GM21360 (cell line): Measurements from ENCODE around the gene CIBAR2.

ENCODE experiments used
- ATAC-seq: cut with Tn5 transposase; IDR thresholded peaks from one replicate; pipeline ENCODE4 v1.9.1; 2021; ENCODE audit warnings: mild to moderate bottlenecking, moderate library complexity; ENCODE audit not compliant: unreplicated experiment

Gene CIBAR2

DNA sequence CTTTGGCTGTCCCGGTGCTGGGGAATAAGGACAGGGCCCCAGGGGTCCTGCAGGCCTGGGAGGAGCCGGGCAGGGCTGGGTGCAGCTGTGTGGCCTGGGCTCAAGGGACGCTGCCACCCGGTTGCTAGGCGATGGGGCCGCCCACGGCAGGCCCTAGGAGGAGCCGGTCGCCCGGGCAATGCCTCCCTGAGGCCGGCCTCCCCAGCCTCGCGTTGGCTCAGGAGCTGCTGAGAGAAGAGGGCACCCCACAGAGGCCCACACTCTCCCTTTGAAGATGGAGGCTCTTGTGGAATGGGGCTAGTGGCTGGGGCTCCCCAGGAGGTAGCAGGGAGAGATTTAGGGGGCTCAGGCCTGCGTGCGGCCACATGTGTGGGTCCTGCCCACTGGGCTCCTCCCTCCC is at the start of gene CIBAR2:
TSS of gene CIBAR2 (minus strand) at position 109 of the 400 bp plus-strand sequence. CDS start 120 bp downstream, outside the sequence.
- no peak for ATAC-seq

- no peak for ATAC-seq
Observed at GRCh38 chr16:85159179-85159980, 47.1 kb upstream of the CIBAR2 start.

- no peak for ATAC-seq
Observed at GRCh38 chr16:85158743-85159178, 46.5 kb upstream of the CIBAR2 start.

GRCh38 chr16:85157813-85158742 is 45.8 kb upstream of the CIBAR2 start:
- ATAC-seq, result no peak

- no peak for ATAC-seq
Observed at GRCh38 chr16:85157372-85157771, 45.1 kb upstream of the CIBAR2 start.

GRCh38 chr16:85156869-85157268 is 44.6 kb upstream of the CIBAR2 start:
- ATAC-seq, result no peak

GRCh38 chr16:85156440-85156839 is 44.2 kb upstream of the CIBAR2 start:
- no peak for ATAC-seq

DNA sequence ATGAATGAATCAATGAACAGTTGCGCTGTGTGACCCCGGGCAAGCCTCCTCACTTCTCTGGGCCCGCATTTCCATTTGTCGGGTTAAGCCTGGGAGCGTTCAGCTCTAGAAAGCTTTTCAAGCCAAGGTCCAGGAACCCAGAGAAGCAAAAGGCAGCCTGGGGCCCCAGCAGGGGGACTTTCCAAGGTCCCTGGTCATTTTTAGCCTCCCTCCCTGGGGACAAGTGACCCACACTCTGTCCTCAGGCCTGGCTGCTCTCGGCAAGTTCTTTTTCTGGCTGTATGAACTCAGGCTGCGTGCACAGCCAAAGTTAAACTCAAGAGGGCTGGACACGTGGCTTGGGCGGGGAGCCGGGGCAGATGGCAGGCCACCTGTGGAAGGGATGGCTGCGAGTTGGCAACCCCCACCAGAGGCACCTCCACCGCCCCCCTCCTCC is 41.4 kb upstream of the CIBAR2 start:
- no peak for ATAC-seq

DNA sequence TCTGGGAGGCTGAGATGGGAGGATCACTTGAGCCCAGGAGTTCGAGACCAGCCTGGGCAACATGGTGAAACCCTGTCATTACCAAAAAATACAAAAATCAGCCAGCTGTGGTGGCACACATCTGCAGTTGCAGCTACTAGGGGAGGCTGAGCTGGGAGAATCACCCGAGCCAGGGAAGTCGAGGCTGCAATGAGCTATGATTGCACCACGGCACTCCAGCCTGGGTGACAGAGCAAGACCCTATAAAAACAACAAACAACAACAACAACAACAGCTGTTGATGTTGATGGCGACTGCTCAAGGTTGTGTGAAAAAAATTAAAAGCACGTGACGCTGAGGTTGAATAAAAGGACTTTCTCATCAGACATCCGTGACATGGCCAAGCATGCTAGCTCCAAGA is 40.8 kb upstream of the CIBAR2 start:
- ATAC-seq, result no peak

DNA sequence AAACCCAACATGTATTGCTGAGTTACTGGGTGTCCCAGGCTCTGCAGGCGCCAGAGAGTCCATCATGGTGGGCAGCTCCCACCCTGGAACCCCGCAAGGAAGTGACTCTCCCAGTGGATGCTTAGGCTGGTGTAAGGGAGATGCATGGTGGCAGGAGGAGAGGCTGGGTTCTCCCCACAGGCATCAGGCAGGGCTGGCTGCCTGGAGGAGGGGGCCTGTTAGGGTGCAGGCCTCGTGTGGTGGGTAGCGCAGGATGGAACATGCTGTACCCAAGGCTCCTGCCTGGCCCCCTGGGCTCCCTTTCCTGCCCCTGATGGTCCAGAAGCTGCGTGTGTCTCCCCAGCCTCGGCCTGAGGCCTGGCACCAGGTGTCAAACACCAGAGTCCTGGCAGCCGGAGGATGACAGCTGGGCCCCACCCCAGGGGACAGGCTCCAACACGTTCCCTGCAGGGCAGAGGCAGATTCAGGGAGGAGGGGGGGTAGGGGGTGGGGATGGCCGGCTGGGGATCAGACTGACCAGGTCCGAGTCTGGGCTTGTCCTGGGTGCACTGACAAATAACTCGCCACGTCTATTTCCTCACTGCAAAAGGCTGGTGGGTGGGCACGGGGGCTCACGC is 40.2 kb upstream of the CIBAR2 start:
- ATAC-seq, result no peak

DNA sequence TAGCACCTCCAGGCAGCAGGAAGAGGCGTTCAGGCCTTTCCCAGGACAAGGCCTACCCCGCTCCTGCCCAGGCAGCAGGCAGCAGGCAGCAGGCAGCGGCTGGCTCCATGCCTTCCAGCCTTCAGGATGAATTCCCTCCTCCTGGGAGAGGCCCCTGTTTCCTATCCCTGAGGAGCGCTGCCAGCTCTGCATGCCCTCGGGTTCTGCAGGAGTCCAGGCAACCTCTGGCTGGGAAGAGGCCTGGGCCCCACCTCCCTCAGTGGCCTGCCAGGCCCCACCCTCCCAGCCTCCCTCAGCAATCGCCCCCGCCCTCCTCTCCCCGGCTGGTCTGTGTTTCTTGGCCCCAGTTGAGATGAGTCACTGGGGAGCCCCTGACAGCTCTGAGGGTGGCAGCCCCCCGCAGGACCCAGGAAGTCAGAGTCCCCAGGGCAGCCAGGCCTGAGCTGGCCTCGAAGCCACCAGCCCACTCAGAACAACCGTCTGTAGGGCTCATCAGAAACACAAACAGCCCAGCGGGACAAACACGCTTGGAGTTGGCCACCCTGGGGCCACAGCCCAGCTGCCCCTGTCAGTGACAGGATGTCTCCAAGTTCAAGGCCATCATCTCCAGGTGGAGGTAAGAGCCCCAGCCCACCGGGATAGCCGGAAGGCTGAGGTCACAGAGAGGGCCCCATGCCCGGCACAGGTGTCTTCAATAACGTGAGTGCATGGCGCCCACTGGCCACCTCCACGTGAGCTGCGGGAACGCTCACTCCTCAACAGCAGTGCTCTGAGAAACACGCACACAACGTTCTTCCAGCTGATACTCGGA is 39.5 kb upstream of the CIBAR2 start:
- ATAC-seq, result no peak

DNA sequence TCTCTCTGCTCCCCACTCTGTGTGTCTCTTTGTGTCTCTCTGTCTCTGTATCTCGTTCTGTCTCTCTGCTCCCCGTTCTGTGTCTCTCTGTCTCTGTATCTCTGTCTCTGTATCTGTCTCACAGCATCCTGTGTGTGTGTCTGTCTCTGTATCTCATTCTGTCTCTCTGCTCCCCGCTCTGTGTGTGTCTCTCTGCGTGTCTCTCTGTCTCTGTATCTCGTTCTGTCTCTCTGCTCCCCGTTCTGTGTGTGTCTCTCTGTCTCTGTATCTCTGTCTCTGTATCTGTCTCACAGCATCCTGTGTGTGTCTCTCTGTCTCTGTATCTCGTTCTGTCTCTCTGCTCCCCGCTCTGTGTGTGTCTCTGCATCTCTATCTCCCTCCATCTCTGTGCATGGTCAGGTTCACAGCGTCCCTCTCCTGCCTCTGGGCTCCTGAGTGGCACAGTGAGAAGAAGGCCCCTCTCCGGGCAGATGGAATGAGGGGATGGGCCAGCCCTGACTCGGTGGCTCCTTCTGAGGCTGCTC is 38.9 kb upstream of the CIBAR2 start:
- no peak for ATAC-seq

DNA sequence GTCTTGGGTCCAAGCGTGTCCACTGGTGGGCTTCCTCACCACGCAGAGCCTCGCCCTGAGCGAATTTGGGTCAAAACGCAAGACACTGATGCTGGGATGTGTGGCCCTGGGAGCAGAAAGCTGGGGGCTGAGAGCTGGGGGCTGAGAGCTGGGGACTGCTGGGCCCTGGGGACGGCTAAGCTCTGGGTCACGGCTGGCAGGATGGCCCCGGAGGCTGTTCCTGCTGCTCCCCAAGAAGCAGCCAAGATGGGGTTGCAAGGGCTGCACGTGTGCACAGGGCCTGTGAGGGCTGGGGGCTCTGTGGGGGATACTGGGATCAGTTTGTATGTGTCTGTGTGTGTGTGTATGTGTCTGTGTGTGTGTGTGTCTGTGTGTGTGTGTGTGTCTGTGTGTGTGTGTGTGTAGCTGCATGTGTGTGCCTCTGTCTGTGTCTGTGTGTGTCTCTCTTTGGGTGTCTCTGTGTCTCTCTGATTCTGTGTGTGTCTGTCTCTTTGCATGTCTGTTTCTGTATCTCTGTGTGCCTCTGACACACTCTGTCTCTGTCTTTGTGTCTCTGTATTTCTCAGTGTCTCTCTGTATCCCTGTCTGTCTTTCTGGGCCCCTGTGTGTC is 38.2 kb upstream of the CIBAR2 start:
- ATAC-seq, result no peak

DNA sequence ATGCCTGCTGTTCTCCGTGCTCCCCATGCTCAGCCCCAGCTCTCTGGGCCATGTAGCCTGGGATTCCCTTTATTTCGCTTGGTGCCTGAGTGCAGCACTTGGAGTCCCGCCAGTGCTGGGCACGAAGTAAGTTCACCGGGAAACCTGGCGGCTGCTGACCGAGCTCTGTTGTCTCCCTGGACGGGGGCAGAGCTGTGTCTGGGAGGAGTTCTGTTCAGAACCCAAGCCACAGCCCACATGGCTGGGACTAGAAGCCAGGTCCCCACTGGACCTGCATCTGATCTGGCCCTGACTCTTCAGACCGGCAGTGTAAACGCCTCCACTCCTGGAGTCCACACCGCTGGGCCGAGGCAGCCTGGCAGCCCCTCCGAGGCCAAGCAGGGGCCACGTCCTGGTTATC is 37.5 kb upstream of the CIBAR2 start:
- ATAC-seq, result no peak

DNA sequence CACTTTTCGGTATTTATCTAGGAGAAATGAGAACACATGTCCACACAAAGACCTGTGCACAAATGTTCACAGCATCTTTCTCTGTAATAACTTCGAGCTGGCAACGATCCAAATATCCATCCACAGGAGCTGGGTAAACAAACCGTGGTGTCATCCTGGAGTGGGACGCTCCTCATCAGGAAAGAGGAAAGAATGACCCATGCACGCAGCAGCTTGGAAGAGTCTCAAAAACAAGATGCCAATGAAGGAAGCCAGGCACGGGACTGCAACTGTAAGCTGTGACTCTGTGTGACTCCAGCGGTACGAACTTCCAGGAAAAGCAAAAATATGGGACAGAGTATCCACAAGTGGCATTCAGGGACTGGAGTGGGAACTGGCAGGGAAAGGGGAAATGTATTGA is 36.7 kb upstream of the CIBAR2 start:
- no peak for ATAC-seq

DNA sequence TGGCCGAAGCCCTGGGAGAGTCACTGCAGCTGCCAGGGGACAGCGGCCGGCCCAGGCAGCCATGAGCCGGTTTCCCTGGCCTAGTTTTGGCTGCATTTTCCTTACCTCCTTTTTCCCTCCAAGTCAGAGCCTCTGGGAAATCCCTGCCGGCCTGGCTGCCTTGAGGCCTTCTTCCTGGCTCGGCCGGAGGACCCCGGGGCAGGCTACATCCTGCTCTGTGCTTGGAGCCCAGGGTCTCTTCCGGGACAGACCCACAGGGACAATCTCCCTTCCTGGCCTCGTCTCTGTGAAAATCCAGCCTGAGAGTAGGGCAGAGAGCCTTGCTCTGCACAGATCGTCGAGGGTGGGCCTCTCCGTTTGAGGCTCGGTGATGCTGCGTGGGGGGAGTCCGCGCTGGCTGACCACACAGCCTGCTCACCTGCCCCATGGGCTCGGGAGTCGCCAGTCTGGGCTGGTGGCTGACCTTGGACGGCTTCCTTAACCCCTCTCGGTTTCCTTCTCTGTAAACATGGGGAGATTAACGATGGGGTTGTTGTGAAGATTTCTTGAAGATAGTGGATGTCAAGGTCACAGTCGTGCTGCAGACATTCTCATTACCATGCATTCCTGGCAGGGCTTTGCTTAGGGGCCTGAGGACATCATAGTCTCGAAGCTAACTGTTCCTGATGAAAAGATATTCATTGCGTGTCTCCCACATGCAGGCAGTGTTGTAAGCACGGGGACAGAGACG is 34.8 kb upstream of the CIBAR2 start:
- ATAC-seq, result no peak

DNA sequence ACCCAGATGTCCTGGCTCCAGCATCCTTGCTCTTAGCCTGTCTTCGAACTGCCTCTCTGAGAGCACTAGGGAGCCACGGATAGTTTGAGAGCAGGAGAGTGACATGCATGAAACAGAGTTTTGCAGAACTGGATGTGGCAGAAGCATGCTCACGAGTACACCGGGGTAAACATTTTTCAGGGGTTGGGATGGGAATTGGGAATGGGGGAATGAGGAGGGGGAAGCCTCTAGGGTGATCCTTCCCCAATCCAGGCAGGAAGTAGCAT is 34.2 kb upstream of the CIBAR2 start:
- ATAC-seq, result no peak

DNA sequence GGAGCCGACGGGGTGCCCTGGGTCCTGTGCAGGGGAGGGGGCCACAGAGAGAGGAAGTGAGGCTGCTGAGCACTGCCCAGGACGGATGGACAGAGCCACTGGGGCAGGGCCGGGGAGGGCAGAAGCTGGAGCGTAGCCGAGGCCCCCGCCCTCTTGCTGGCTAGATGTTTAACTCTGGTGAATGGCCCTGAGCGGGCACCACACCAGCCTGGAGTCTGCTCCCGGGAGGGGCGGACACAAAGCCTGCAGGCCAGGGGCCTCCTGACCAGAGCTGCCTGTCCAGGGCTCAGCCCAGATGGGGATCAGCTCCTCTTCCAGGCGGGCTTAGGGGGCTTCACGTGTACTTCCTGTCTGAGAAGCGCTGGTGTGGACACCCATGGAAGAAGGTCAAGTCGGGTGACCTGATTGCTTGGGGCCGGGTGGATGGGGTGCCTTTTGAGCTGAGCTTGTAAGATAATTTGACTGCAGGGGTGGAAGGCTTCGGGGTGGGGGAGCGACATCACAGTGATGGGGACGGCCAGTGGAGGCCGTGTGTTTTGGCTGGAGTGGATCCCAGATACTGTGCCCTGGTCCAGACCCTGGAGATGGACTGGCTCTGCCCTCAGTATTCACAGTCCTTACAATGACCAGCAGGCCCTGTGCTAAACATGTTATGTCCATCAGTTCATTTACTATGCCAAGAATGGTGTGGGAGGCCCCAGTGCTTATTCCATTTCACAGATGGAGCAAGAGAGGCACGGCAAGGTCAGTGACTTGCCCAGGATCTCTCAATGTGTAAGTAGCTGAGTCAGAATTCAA is 33.7 kb upstream of the CIBAR2 start:
- no peak for ATAC-seq

- no peak for ATAC-seq
Observed at GRCh38 chr16:85145188-85145587, 32.9 kb upstream of the CIBAR2 start.
